T-cell (primary cell): ENCODE measurements around the gene GFI1. TPM values are rescaled to one million over a fixed set of nuclear protein-coding genes. Genes with fewer than 3 reads are reported as not detected.

Experiments used
- total RNA-seq, 35 experiments: library from RNA in 6 of 35; stranded (reverse) in 6 of 35; fragments of 120-200 nt in 1 of 35; gene quantifications; one replicate each; pipeline versions ENCODE4 v1.2.1 to v1.2.4 and lab custom pipeline; 2013 to 2026

GFI1 gene
- total RNA-seq, 5 donors from 2014 or later (not counting 1 experiment from before 2014, with no cell fraction given), result 13.8 to 25.7 (median 20.1) TPM

Other genes starting within 250 kb of the GFI1 start
- 10 to 100 TPM in 4 of 5 donors, 1 to 10 TPM in 1; 9.8 to 15.0 (median 11.1) TPM for gene GLMN, start 187.9 kb downstream of the GFI1 start, total RNA-seq
- 10 to 100 TPM; 24.7 to 31.7 (median 29.9) TPM for gene RPAP2, start 187.9 kb downstream of the GFI1 start, total RNA-seq